Tibial artery (tissue), 4 donors: ENCODE results near the gene SLC35F1.
A peak's percentile ranks its signal among the peaks of the same experiment; 100 is the strongest.

ENCODE experiments used
- DNase-seq, 2 donors: peaks; one replicate each; pipeline ENCODE4 v3.0.0-alpha.2; 2019
- H3K27ac ChIP-seq, 2 donors: fragments of 200-600 bp; sonication (generic) in 1 of 2; 1 replicate in 1 of 2; 2 replicates in 1 of 2; pipeline ENCODE4 v1.5.1; 2018 to 2019; ENCODE audit warnings: mild to moderate bottlenecking in 1 of 2
- H3K27me3 ChIP-seq, 2 donors: fragments of 200-600 bp; sonication (generic) in 1 of 2; one replicate each; pipeline versions ENCODE4 v1.5.1 to v1.6.0; 2016 to 2019
- H3K36me3 ChIP-seq, 3 donors: fragments of 200-600 bp; sonication (generic) in 2 of 3; one replicate each; pipeline ENCODE4 v1.5.1; 2016 to 2019; ENCODE audit warnings: mild to moderate bottlenecking in 2 of 3
- H3K4me1 ChIP-seq, 4 donors: fragments of 200-600 bp; sonication (generic) in 2 of 4; 1 replicate in 3 of 4; 2 replicates in 1 of 4; pipeline ENCODE4 v1.5.1; 2016 to 2019
- H3K4me3 ChIP-seq, 2 donors: fragments of 200-600 bp; sonication (generic) in 1 of 2; 1 replicate in 1 of 2; 2 replicates in 1 of 2; pipeline ENCODE4 v1.5.1; 2018 to 2019; ENCODE audit warnings: mild to moderate bottlenecking in 2 of 2
- H3K9me3 ChIP-seq, 3 donors: fragments of 200-600 bp; sonication (generic) in 1 of 3; one replicate each; pipeline ENCODE4 v1.5.1; 2016 to 2019
- CTCF ChIP-seq, 2 experiments: fragments of 200-600 bp in 1 of 2; fragments of 450-650 bp in 1 of 2; IDR thresholded peaks; one replicate each; pipeline ENCODE4 v1.5.1; 2017 to 2019; ENCODE audit warnings: antibody characterized with exemption in 2 of 2, mild to moderate bottlenecking in 1 of 2, moderate library complexity in 1 of 2
- intact Hi-C: fragments of 100-400 bp; cut with DNase I; formaldehyde crosslinking; loops from one replicate; pipeline ENCODE4 v1.15.0; 2023; ENCODE audit warnings: low total_unique reads

Gene SLC35F1

DNA sequence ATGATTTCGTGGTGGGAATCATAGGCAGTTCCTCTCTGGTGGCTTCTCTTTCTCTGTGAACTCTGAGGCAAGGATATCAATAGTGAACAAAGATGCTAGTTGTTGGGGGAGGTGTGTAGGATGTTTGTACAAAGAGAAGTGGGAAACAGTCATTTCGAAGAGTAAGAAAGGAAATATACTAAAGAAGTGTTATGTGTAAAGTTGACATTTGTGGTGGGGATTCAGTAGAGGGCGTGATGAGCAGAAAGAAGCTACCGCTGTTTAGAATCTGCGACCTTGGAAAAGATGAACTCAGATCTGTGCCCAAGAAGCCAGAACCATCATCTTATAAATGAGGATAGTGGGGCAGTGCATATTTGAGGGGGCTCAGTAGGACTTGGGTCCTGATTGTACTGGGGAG lies 11.4 kb downstream of the SLC35F1 start:
- intact Hi-C loops = no loop called here
- Histone ChIP-seq H3K36me3 (no peaks in the 10 kb centered on the region), H3K9me3 (no peaks in the 10 kb centered on the region), H3K4me1 (peaks cover 0 to 10% (median 9%) of the 10 kb centered on the region in 4 donors), H3K27me3 (peaks cover 0 to 26% of the 10 kb centered on the region in 2 donors), H3K27ac (no peak overlapping the region), H3K4me3 (no peak overlapping the region)
- no peak for DNase-seq
- no peak for TF ChIP-seq CTCF (IDR thresholded peaks at IDR 0.05)

GRCh38 chr6:117919275-117919674 lies 12.2 kb downstream of the SLC35F1 start:
- DNase-seq = no peak
- Histone ChIP-seq H3K36me3 (no peaks in the 10 kb centered on the region), H3K4me1 (peaks cover 0 to 10% (median 9%) of the 10 kb centered on the region in 4 donors), H3K9me3 (no peaks in the 10 kb centered on the region), H3K27ac (no peak overlapping the region), H3K27me3 (peaks cover 0 to 26% of the 10 kb centered on the region in 2 donors), H3K4me3 (peak overlapping the region in 1 of 2 donors; percentile 23)
- intact Hi-C loops = no loop called here
- TF ChIP-seq CTCF (IDR thresholded peaks at IDR 0.05) = no peak

DNA sequence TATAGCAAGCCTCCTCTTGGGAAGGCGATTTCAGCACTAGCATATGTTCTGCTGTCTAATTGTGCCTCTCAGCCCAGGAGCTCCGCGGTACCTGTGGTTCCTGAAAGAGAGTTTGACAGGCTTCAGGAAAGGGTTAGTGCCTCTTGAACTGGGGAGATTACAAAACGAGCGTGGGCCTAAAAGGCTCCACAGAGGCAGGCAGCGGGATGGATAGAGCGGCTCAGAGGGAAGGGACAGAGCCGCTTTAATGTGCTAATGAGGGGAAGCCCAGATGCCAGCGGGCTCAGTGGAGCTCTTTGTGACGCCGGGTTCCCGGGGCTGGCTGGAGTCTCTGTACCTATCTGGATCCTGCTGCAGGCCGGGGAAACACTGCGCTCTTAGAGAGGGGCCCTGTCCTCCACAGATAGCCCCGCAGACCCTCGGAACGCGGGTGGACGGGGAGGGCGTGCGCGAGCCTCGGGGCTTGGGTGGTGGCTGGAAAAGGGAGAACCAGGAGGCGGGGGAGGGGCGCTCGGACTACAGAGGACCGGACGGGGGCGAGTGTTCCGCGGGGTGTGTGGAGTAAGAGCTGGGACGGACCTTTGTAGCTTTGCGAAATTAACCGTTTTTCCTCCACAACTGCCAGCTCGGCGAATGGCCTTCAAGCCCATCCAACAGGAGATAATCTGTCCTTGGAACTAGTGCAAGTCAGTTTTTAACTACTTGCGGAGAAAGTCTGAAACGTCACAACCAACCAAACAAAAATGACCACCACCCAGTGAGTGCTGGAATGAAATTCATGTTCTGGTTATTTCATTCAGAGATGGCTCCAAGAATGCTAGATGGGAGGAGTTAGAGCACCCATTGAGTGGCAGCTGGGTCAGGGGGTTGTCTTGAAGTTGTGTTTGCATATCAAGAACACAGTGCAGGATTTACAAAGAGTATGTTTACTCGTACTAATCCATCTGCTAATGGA lies 13.0 kb downstream of the SLC35F1 start:
- H3K9me3 ChIP-seq = no peaks in the 10 kb centered on the region
- intact Hi-C loops = no loop called here
- TF ChIP-seq CTCF (IDR thresholded peaks at IDR 0.05) = no peak
- no peak overlapping the region for H3K27ac ChIP-seq
- peak overlapping the region; percentile 23 to 38 for H3K4me3 ChIP-seq
- H3K36me3 ChIP-seq = no peaks in the 10 kb centered on the region
- DNase-seq = no peak
- H3K4me1 ChIP-seq = peaks cover 0 to 10% (median 9%) of the 10 kb centered on the region in 4 donors
- H3K27me3 ChIP-seq = peaks cover 0 to 26% of the 10 kb centered on the region in 2 donors

DNA sequence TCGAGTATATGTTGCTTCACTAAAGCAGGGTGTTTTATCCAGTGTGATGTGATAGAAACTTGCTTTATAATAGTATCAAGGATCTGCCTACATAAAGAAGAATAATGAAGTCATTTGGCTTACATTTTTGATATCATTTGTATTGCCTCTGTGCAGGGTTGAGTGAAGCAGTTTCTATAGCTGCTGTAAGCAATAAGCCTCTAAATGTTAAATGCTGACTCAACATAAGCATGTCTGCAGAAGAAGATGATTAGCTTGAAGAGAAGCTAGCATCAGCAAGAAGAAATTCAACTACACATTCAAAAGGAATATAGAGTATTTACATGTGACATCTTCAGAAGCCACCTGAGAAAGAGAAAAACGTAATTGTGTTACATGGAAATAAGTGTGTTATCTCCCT lies 17.6 kb downstream of the SLC35F1 start:
- intact Hi-C loops = no loop called here
- no peak for TF ChIP-seq CTCF (IDR thresholded peaks at IDR 0.05)
- Histone ChIP-seq H3K27ac (no peak overlapping the region), H3K4me1 (peaks cover 0 to 10% (median 8%) of the 10 kb centered on the region in 4 donors), H3K27me3 (peaks cover 0 to 17% of the 10 kb centered on the region in 2 donors), H3K9me3 (no peaks in the 10 kb centered on the region), H3K36me3 (no peaks in the 10 kb centered on the region), H3K4me3 (no peak overlapping the region)
- DNase-seq = no peak

DNA sequence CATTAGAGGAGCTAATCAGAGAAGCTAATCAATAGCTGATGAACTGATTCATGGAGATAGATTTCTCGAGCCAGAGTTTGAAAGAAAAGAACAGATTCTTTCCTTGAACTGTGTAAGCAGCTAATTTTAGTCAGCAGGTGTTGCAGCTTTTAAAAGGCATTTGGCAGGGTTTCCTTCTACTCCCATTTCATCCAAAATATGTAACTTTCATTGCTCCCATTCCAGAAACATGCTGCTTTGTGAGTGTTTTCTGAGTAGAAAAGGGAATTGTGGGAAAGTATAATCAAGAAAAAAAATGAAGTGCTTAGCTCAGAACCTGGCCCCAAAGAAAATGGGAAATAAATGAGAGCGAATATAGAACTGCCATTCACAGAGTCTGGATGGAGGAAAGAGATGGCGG lies 20.8 kb downstream of the SLC35F1 start:
- no peaks in the 10 kb centered on the region for H3K27me3 ChIP-seq
- intact Hi-C loops = no loop called here
- no peak overlapping the region for H3K4me3 ChIP-seq
- H3K4me1 ChIP-seq = no peaks in the 10 kb centered on the region
- no peaks in the 10 kb centered on the region for H3K36me3 ChIP-seq
- H3K27ac ChIP-seq = no peak overlapping the region
- DNase-seq = no peak
- H3K9me3 ChIP-seq = no peaks in the 10 kb centered on the region
- TF ChIP-seq CTCF (IDR thresholded peaks at IDR 0.05) = no peak
